Erythroblast (primary cell): Measurements from ENCODE around the gene KIAA1549.

Experiments
- GATA1 ChIP-seq: IDR thresholded peaks from 2 replicates; pipeline ENCODE4 v1.6.1; 2011; ENCODE audit warnings: low read depth, mild to moderate bottlenecking, control low read depth, low read length, moderate library complexity
- POLR2A ChIP-seq: IDR thresholded peaks from 2 replicates; pipeline ENCODE4 v1.6.1; 2011; ENCODE audit warnings: mild to moderate bottlenecking, low read length

- TF ChIP-seq POLR2A (no peak), GATA1 (no peak)
Measured at GRCh38 chr7:138809346-138809745, 171.8 kb downstream of the KIAA1549 start.
